Measurements from ENCODE around the gene RASA3. TPM values are rescaled to one million over a fixed set of nuclear protein-coding genes. Genes with fewer than 3 reads are reported as not detected.
A peak's percentile ranks its signal among the peaks of the same experiment; 100 is the strongest.

Gene RASA3
- total RNA-seq, 1 donor from 2014 or later: 9.3 TPM

DNA sequence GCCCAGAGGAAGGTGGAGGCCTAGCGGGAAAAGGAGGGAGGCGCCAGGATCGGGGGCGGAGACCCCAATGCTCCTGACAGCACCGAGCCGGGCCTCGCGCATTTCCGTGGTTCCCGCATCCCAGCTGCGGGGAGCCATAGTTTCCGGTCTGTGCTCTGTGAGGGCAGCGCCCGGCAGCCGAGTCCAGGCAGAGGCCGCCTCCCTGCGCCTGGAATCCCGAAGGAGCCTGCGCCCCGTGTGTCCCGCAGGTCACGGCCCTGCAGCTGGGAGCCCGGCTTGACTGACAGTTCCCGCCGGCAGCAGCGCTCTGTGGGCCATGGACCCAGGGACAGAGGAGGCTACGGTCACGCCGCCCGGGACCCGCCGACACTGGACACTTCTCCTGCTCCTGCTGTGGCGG, 84.0 kb downstream of the RASA3 start:
- Mint-ChIP-seq H3K27me3 (no peaks in the 10 kb centered on the region), H3K4me1 (ENCODE audit: unreplicated experiment) (peaks cover 16% of the 10 kb centered on the region), H3K4me3 (no peak overlapping the region), H3K36me3 (no peaks in the 10 kb centered on the region), H3K9me3 (no peaks in the 10 kb centered on the region), H3K27ac (no peak overlapping the region)
- TF ChIP-seq, protein P1, sequence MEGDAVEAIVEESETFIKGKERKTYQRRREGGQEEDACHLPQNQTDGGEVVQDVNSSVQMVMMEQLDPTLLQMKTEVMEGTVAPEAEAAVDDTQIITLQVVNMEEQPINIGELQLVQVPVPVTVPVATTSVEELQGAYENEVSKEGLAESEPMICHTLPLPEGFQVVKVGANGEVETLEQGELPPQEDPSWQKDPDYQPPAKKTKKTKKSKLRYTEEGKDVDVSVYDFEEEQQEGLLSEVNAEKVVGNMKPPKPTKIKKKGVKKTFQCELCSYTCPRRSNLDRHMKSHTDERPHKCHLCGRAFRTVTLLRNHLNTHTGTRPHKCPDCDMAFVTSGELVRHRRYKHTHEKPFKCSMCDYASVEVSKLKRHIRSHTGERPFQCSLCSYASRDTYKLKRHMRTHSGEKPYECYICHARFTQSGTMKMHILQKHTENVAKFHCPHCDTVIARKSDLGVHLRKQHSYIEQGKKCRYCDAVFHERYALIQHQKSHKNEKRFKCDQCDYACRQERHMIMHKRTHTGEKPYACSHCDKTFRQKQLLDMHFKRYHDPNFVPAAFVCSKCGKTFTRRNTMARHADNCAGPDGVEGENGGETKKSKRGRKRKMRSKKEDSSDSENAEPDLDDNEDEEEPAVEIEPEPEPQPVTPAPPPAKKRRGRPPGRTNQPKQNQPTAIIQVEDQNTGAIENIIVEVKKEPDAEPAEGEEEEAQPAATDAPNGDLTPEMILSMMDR (conservative IDR thresholded peaks at IDR 0.05): no peak
- no peak for DNase-seq (ENCODE audit: extremely low spot score, unreplicated experiment)

DNA sequence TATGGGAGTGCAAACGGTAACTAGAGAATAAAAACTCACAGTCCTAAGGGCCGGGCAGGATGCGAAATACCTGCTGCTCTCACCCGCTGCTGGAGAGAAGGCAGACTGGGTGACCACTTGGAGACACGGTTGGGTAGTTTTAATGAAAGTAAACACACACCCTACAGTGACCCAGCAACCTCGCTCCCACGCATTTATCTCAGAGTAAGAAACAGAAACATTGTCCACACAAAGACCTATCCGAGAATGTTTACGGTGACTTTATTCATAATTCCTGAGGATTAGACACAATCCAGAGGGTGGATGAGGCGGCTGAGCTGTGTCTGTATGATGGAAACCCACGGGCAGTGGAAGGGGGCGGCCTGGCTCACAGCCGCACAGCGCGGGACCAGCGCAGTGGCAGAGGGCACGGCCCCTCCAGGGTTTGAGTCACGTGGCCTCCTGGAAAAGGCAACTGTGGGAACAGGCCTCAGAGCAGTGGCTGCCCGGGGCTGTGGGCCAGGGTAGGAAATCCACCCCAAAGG, 85.0 kb downstream of the RASA3 start:
- Mint-ChIP-seq H3K27ac (no peak overlapping the region), H3K4me1 (ENCODE audit: unreplicated experiment) (peaks cover 21% of the 10 kb centered on the region), H3K9me3 (no peaks in the 10 kb centered on the region), H3K36me3 (no peaks in the 10 kb centered on the region), H3K4me3 (no peak overlapping the region), H3K27me3 (no peaks in the 10 kb centered on the region)
- no peak for DNase-seq (ENCODE audit: extremely low spot score, unreplicated experiment)
- TF ChIP-seq, protein P1 (conservative IDR thresholded peaks at IDR 0.05): no peak

DNA sequence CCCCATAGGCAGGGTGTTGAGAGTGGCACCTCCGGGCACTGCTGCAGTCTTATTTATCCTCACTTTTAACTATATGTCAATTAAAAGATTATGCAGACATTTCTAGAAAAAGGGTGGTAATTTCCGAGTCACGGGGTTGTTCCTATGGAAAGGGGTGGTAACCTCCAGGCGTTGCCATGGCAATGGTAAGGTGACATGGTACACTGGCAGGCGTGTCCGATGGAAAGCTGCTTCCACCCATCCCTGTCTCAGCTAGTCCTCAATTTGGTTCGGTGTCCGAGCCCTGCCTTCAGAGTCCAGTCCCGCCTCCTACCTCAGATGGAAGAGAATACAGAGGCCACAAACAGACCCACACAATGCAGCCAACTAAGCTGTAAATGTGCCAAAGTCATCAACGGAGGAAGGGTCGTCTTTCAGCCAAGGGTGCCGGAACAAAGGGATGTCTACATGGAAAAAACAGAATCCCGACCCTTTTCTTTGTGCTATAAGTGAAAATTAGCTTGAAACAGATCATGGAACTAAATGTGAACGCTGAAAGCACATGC, 85.9 kb downstream of the RASA3 start:
- DNase-seq (ENCODE audit: extremely low spot score, unreplicated experiment): no peak
- H3K4me3 Mint-ChIP-seq: no peak overlapping the region
- peaks cover 21% of the 10 kb centered on the region for H3K4me1 Mint-ChIP-seq (ENCODE audit: unreplicated experiment)
- H3K9me3 Mint-ChIP-seq: no peaks in the 10 kb centered on the region
- H3K27me3 Mint-ChIP-seq: no peaks in the 10 kb centered on the region
- TF ChIP-seq, protein P1 (conservative IDR thresholded peaks at IDR 0.05): no peak
- no peak overlapping the region for H3K27ac Mint-ChIP-seq
- H3K36me3 Mint-ChIP-seq: no peaks in the 10 kb centered on the region

DNA sequence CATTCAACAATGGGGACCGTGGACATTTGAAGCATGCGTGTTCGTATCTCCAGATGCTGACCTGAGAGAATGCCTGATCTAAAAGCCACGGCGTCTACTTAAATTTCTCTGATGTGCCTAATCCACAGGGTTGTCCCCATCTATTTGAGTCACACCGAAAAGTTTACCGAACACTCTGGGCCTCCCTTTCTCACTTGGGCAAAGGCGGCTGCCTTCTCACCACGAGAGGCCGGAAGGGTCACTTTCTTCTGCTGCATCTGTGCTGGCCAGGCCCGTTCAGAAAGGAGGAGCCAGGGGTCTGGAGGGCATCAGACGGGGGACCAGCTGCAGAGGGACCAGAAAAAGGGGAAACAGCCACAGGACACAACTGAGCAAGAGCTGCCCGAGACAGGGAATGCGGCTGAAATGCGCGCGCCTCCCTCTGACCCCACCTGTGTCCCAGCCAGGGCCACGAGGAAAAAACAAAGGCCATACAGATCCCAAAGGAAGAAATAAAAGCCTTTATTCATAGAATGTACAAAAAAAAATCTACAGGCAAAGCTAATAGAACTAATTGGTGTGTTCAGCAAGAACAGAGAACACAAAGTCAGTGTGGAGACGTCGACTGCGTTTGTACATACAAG, 87.2 kb downstream of the RASA3 start:
- Mint-ChIP-seq H3K27me3 (no peaks in the 10 kb centered on the region), H3K4me3 (no peak overlapping the region)

DNA sequence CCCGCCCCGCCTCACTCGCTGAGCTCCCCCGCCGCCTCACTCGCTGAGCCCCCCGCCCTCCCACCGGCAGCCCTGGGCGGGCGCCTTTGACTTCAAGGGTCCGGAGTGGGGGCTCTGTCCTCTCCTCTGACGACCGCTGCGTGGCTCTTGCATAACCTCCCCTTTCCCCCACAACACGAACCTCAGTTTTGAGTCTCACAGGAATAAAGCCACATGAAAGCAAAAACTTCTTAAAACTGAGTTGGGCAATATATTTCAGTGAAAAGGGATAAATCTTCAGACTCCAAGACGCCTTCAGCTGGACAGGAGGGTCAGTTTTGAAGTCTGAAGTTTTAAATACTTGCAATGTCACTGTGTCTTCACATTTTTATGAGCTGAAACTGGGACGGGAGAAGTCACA, 87.9 kb downstream of the RASA3 start:
- Mint-ChIP-seq H3K4me3 (peak overlapping the region; percentile 34), H3K27ac (no peak overlapping the region), H3K27me3 (no peaks in the 10 kb centered on the region), H3K36me3 (no peaks in the 10 kb centered on the region), H3K9me3 (no peaks in the 10 kb centered on the region), H3K4me1 (ENCODE audit: unreplicated experiment) (peaks cover 21% of the 10 kb centered on the region)
- TF ChIP-seq, protein P1 (conservative IDR thresholded peaks at IDR 0.05): no peak
- no peak for DNase-seq (ENCODE audit: extremely low spot score, unreplicated experiment)

More for the DNA sequence above, 87.2 kb downstream of the RASA3 start:
- no peaks in the 10 kb centered on the region for H3K9me3 Mint-ChIP-seq
- H3K4me1 Mint-ChIP-seq (ENCODE audit: unreplicated experiment): peaks cover 21% of the 10 kb centered on the region
- no peaks in the 10 kb centered on the region for H3K36me3 Mint-ChIP-seq
- H3K27ac Mint-ChIP-seq: no peak overlapping the region
- DNase-seq (ENCODE audit: extremely low spot score, unreplicated experiment): no peak
- TF ChIP-seq, protein P1 (conservative IDR thresholded peaks at IDR 0.05): no peak
